ENCODE results near the gene LRRC27.

Gene LRRC27

GRCh38 chr10:132390921-132391675, 59.1 kb downstream of the LRRC27 start:
- DNase-seq (ENCODE audit: low read depth, low spot score), result no peak

- no peak for DNase-seq (ENCODE audit: low read depth, low spot score)
Measured at GRCh38 chr10:132391676-132392020, 59.7 kb downstream of the LRRC27 start.

GRCh38 chr10:132392184-132392800, 60.3 kb downstream of the LRRC27 start:
- DNase-seq (ENCODE audit: low read depth, low spot score), result no peak

GRCh38 chr10:132392811-132393694, 61.1 kb downstream of the LRRC27 start:
- no peak for DNase-seq (ENCODE audit: low read depth, low spot score)

GRCh38 chr10:132393695-132394181, 61.7 kb downstream of the LRRC27 start:
- no peak for DNase-seq (ENCODE audit: low read depth, low spot score)

- no peak for DNase-seq (ENCODE audit: low read depth, low spot score)
Measured at GRCh38 chr10:132394201-132394811, 62.3 kb downstream of the LRRC27 start.

GRCh38 chr10:132394936-132395703, 63.1 kb downstream of the LRRC27 start:
- DNase-seq (ENCODE audit: low read depth, low spot score), result no peak

- DNase-seq (ENCODE audit: low read depth, low spot score), result no peak
Measured at GRCh38 chr10:132395704-132396493, 63.9 kb downstream of the LRRC27 start.

GRCh38 chr10:132396494-132397035, 64.6 kb downstream of the LRRC27 start:
- DNase-seq (ENCODE audit: low read depth, low spot score), result no peak

- no peak for DNase-seq (ENCODE audit: low read depth, low spot score)
Measured at GRCh38 chr10:132397036-132397541, 65.1 kb downstream of the LRRC27 start, which contains the start of gene PWWP2B. TSS of gene PWWP2B (plus strand) at chr10:132397200. CDS start at chr10:132397227, 27 bp downstream.

GRCh38 chr10:132397671-132398565, 65.9 kb downstream of the LRRC27 start:
- no peak for DNase-seq (ENCODE audit: low read depth, low spot score)

- no peak for DNase-seq (ENCODE audit: low read depth, low spot score)
Measured at GRCh38 chr10:132398566-132398991, 66.6 kb downstream of the LRRC27 start.

GRCh38 chr10:132399117-132400035, 67.4 kb downstream of the LRRC27 start:
- DNase-seq (ENCODE audit: low read depth, low spot score), result no peak

- no peak for DNase-seq (ENCODE audit: low read depth, low spot score)
Measured at GRCh38 chr10:132400041-132400546, 68.1 kb downstream of the LRRC27 start.

- DNase-seq (ENCODE audit: low read depth, low spot score), result no peak
Measured at GRCh38 chr10:132400547-132401151, 68.7 kb downstream of the LRRC27 start.

GRCh38 chr10:132401401-132402118, 69.6 kb downstream of the LRRC27 start:
- no peak for DNase-seq (ENCODE audit: low read depth, low spot score)

Data from smooth muscle cell of the brain vasculature (primary cell).